ENCODE results near the gene USHBP1. TPM values are rescaled to one million over a fixed set of nuclear protein-coding genes. Genes with fewer than 3 reads are reported as not detected.

USHBP1 gene
- total and polyA plus RNA-seq, 10 of the 15 experiments (the other 5 are each of a cell fraction or from before 2014, with no cell fraction given), result 0.05 to 0.96 (median 0.22) TPM; not detected in 2

- TF ChIP-seq ASH2L (IDR thresholded peaks at IDR 0.05; ENCODE audit: borderline replicate concordance, low read depth) (0 out of 2 replicates have a peak, but pooled peaks have one; percentile 34), IRF4 (IDR thresholded peaks at IDR 0.05; ENCODE audit: low read depth, low read length) (0 out of 2 replicates have a peak, but pooled peaks have one; percentile 14), BCL3 (IDR thresholded peaks at IDR 0.05; ENCODE audit: borderline replicate concordance, insufficient read depth, low read depth, low read length, poor library complexity, severe bottlenecking) (no peak), BHLHE40 (IDR thresholded peaks at IDR 0.05; ENCODE audit: borderline replicate concordance in 1 of 2, low read depth in 2 of 2, low read length in 1 of 2) (peak in 1 of 2 experiments; percentile 49; a peak in 2 of 4 replicates), SREBF1 (IDR thresholded peaks at IDR 0.05; ENCODE audit: low read length) (no peak), SUZ12 (IDR thresholded peaks at IDR 0.05; ENCODE audit: unreplicated experiment) (no peak), ZNF24 (IDR thresholded peaks at IDR 0.05) (no peak), USF1 (IDR thresholded peaks at IDR 0.05; ENCODE audit: borderline replicate concordance, extremely low read length, insufficient read depth, low read depth, low read length) (no peak), NRF1 (conservative IDR thresholded peaks at IDR 0.05; ENCODE audit: low read depth, low read length) (0 out of 2 replicates have a peak, but pooled peaks have one; percentile 15), SMAD1 (IDR thresholded peaks at IDR 0.05; ENCODE audit: low read depth, partially characterized antibody) (no peak), MLLT1 (IDR thresholded peaks at IDR 0.05) (no peak), ZBTB33 (IDR thresholded peaks at IDR 0.05) (no peak), E2F4 (IDR thresholded peaks at IDR 0.05; ENCODE audit: low read depth, low read length) (no peak), SPI1 (IDR thresholded peaks at IDR 0.05; ENCODE audit: borderline replicate concordance, insufficient read depth, low read depth, low read length) (no peak), STAT1 (conservative IDR thresholded peaks at IDR 0.05) (0 out of 2 replicates have a peak, but pooled peaks have one; percentile 46), IRF3 (IDR thresholded peaks at IDR 0.05) (no peak), NBN (IDR thresholded peaks at IDR 0.05) (peak; percentile 49; the same call in 1 of the 2 replicates), POU2F2 (IDR thresholded peaks at IDR 0.05; ENCODE audit: borderline replicate concordance, low read depth, low read length) (0 out of 3 replicates have a peak, but pooled peaks have one; percentile 11), SP1 (IDR thresholded peaks at IDR 0.05; ENCODE audit: low read depth, low read length) (peak; percentile 25), HCFC1 (IDR thresholded peaks at IDR 0.05; ENCODE audit: low read length) (no peak)
These were observed 18.1 kb upstream of the USHBP1 start (continued) for GRCh38 chr19:17282488-17283125.

All from GM12878 (cell line).